ENCODE data around the gene GATA3.

GRCh38 chr10:8014649-8015048, 39.8 kb upstream of the GATA3 start:
- TF ChIP-seq CTCF (IDR thresholded peaks at IDR 0.05) (no peak), POLR2A (IDR thresholded peaks at IDR 0.05) (no peak)
